OCI-LY7 (cell line): ENCODE measurements around the gene CCL22. TPM values are rescaled to one million over a fixed set of nuclear protein-coding genes. Genes with fewer than 3 reads are reported as not detected.

Experiments
- BruUV-seq: library from RNA; stranded (reverse); fragments of 400-500 nt; replicated peaks from 2 replicates; lab custom pipeline; 2021; lab: Mats Ljungman, UMichigan
- CTCF ChIA-PET: fragments of 300-600 bp; sonication (Branson Sonifier 250); formaldehyde crosslinking; loops from one replicate; lab custom pipeline; 2022; ENCODE audit warnings: antibody characterized with exemption; ENCODE audit not compliant: unreplicated experiment; lab: Charles Lee
- POLR2A ChIA-PET: fragments of 300-600 bp; sonication (Branson Sonifier 250); formaldehyde crosslinking; loops from one replicate; lab custom pipeline; 2022; ENCODE audit warnings: antibody characterized with exemption; lab: Charles Lee
- DNase-seq: peaks from one replicate; pipeline ENCODE4 v3.0.0-alpha.2; 2015; ENCODE audit warnings: low spot score
- H2AFZ ChIP-seq: fragments of 200-600 bp; sonication (generic), shearing (Covaris generic); 2 replicates; pipeline ENCODE4 v1.6.1; 2014; ENCODE audit warnings: mild to moderate bottlenecking, antibody characterized with exemption, low read length, moderate library complexity
- H3K27ac ChIP-seq: fragments of 200-600 bp; sonication (generic); 2 replicates; pipeline ENCODE4 v1.5.1; 2014; ENCODE audit warnings: mixed run types, low read depth, mild to moderate bottlenecking, moderate library complexity, low read length, inconsistent platforms; ENCODE audit not compliant: poor library complexity, severe bottlenecking
- H3K36me3 ChIP-seq: fragments of 200-600 bp; sonication (generic); 2 replicates; pipeline ENCODE4 v1.6.1; 2014; ENCODE audit warnings: mild to moderate bottlenecking, antibody characterized with exemption, low read length, moderate library complexity, mixed read lengths; ENCODE audit not compliant: insufficient read depth
- H3K4me1 ChIP-seq: fragments of 200-600 bp; sonication (generic); 2 replicates; pipeline ENCODE4 v1.5.1; 2014; ENCODE audit warnings: mild to moderate bottlenecking, low read length; ENCODE audit not compliant: insufficient read depth, poor library complexity, severe bottlenecking
- H3K4me2 ChIP-seq: fragments of 200-600 bp; sonication (generic); 2 replicates; pipeline ENCODE4 v1.6.1; 2014; ENCODE audit warnings: mild to moderate bottlenecking, low read length
- H3K4me3 ChIP-seq: fragments of 200-600 bp; sonication (generic); 2 replicates; pipeline ENCODE4 v1.5.1; 2014; ENCODE audit warnings: mild to moderate bottlenecking, low read depth, low read length; ENCODE audit not compliant: poor library complexity, severe bottlenecking
- H3K79me2 ChIP-seq: fragments of 200-600 bp; sonication (generic); 2 replicates; pipeline ENCODE4 v1.6.1; 2016; ENCODE audit warnings: low read depth, mild to moderate bottlenecking, low read length, moderate library complexity, mixed read lengths; ENCODE audit not compliant: insufficient read depth
- H3K9me2 ChIP-seq: fragments of 200-600 bp; sonication (generic); 2 replicates; pipeline ENCODE4 v1.6.1; 2016; ENCODE audit warnings: mild to moderate bottlenecking, low read length, mixed read lengths; ENCODE audit not compliant: insufficient read depth
- H3K9me3 ChIP-seq: fragments of 200-600 bp; sonication (generic); 2 replicates; pipeline ENCODE4 v1.6.1; 2014; ENCODE audit warnings: mild to moderate bottlenecking, mixed run types, low read length, mixed read lengths
- H4K20me1 ChIP-seq: fragments of 200-600 bp; sonication (generic); 2 replicates; pipeline ENCODE4 v1.6.1; 2014; ENCODE audit warnings: mild to moderate bottlenecking, antibody characterized with exemption, low read length, moderate library complexity, mixed read lengths; ENCODE audit not compliant: insufficient read depth
- EZH2phosphoT487 ChIP-seq: fragments of 200-600 bp; sonication (generic); IDR thresholded peaks from 2 replicates; pipeline ENCODE4 v1.6.1; 2018; ENCODE audit warnings: low read depth, borderline replicate concordance, mild to moderate bottlenecking, mixed run types, antibody characterized with exemption, low read length, moderate library complexity, mixed read lengths
- intact Hi-C: fragments of 100-400 bp; cut with micrococcal nuclease; formaldehyde crosslinking; loops from one replicate; pipeline ENCODE4 v1.10.0; 2022; ENCODE audit not compliant: unreplicated experiment
- total RNA-seq, 2 experiments: library from RNA; depleted of rRNA in 1 of 2; stranded (reverse); fragments of >200 nt in 1 of 2; shearing (Covaris generic) in 1 of 2; gene quantifications; 2 replicates each; pipeline ENCODE4 v1.2.3, GENCODE V29; 2014 to 2022
- TF ChIP-seq, protein P1 (sequence below): fragments of 200-600 bp; sonication (generic); conservative IDR thresholded peaks from 2 replicates; pipeline ENCODE4 v1.5.1; 2014; ENCODE audit warnings: mild to moderate bottlenecking, antibody characterized with exemption, low read length, moderate library complexity, mixed read lengths

CCL22 gene
- total RNA-seq, 2 experiments from 2014 or later, result not detected

- no peak overlapping the region for H3K27ac ChIP-seq
- no peaks in the 10 kb centered on the region for H4K20me1 ChIP-seq
- intact Hi-C loops, result no loop called here
- no peak overlapping the region for H3K4me3 ChIP-seq
- no peaks in the 10 kb centered on the region for H3K79me2 ChIP-seq
- no TSS peak for BruUV-seq
- no peaks in the 10 kb centered on the region for H3K9me2 ChIP-seq
- ChIA-PET CTCF (no interaction called here), POLR2A (no interaction called here)
- peaks cover 7% of the 10 kb centered on the region for H3K4me1 ChIP-seq
- H3K4me2 ChIP-seq, result no peak overlapping the region
- no peak overlapping the region for H2AFZ ChIP-seq
- no peaks in the 10 kb centered on the region for H3K9me3 ChIP-seq
- H3K36me3 ChIP-seq, result no peaks in the 10 kb centered on the region
- DNase-seq, result no peak
- TF ChIP-seq, protein P1, sequence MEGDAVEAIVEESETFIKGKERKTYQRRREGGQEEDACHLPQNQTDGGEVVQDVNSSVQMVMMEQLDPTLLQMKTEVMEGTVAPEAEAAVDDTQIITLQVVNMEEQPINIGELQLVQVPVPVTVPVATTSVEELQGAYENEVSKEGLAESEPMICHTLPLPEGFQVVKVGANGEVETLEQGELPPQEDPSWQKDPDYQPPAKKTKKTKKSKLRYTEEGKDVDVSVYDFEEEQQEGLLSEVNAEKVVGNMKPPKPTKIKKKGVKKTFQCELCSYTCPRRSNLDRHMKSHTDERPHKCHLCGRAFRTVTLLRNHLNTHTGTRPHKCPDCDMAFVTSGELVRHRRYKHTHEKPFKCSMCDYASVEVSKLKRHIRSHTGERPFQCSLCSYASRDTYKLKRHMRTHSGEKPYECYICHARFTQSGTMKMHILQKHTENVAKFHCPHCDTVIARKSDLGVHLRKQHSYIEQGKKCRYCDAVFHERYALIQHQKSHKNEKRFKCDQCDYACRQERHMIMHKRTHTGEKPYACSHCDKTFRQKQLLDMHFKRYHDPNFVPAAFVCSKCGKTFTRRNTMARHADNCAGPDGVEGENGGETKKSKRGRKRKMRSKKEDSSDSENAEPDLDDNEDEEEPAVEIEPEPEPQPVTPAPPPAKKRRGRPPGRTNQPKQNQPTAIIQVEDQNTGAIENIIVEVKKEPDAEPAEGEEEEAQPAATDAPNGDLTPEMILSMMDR, result no peak
- no peak for TF ChIP-seq EZH2phosphoT487
Observed at GRCh38 chr16:57316390-57317017, 42.1 kb upstream of the CCL22 start.

DNA sequence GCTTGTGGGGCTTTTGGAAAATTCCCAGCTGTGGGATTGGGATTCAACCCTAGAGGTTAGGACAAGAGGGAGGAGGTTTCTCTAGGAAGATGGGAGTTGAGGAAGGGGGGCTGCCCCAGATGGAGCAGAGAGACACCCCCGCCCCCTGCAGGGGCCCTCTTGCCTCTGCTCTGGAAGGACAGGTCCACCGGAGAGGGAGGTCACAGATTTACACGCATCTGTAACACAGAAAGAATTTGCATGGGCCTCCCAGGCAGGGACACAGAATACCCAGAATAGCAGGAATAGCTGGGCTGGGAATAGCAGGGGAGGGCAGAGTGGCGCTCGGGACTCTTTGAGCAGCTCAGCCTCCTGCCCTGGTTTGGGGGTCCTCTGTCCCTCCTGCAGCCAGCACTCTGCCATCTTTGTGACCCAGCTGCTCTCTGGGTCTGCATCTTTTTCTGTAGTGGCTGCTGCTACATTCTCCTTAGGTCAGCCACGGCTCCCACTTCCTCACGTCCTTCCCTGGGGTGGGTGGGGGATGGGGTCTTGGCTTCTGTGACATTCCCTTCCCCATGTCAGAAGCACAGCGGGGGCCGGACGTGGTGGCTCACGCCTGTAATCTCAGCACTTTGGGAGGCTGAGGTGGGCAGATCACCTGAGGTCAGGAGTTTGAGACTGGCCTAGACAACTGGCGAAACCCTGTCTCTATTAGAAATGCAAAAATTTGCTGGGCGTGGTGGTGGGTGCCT lies 40.2 kb upstream of the CCL22 start:
- TF ChIP-seq, protein P1, result no peak
- TF ChIP-seq EZH2phosphoT487, result no peak
- Histone ChIP-seq H3K4me1 (peaks cover 7% of the 10 kb centered on the region), H3K9me2 (no peaks in the 10 kb centered on the region), H2AFZ (no peak overlapping the region), H3K27ac (no peak overlapping the region), H4K20me1 (no peaks in the 10 kb centered on the region), H3K4me2 (no peak overlapping the region), H3K9me3 (no peaks in the 10 kb centered on the region), H3K36me3 (no peaks in the 10 kb centered on the region), H3K79me2 (no peaks in the 10 kb centered on the region), H3K4me3 (no peak overlapping the region)
- ChIA-PET CTCF (no interaction called here), POLR2A (no interaction called here)
- BruUV-seq, result no TSS peak
- DNase-seq, result no peak
- intact Hi-C loops, result no loop called here

DNA sequence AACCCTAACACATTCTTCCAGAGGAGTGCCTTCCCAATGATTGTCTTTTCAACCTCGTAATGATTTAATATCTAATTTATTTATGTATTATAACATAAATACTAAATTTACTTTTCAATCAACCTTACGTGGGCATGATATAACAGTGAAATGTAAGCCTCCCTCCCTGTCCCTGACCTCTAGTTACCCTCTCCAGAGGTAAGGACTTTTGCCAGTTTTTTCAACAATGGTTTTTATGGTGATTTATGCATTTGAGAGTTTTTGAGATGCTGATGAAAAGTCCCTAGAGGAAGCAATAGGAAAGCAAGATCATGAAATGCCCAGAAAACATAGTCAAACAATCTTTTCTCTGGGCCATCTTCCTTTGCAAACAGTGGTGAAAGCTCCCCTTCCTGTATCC lies 38.9 kb upstream of the CCL22 start:
- Histone ChIP-seq H3K9me2 (no peaks in the 10 kb centered on the region), H3K4me2 (no peak overlapping the region), H3K4me1 (peaks cover 2% of the 10 kb centered on the region), H2AFZ (no peak overlapping the region), H3K27ac (no peak overlapping the region), H3K9me3 (no peaks in the 10 kb centered on the region), H3K36me3 (no peaks in the 10 kb centered on the region), H4K20me1 (no peaks in the 10 kb centered on the region), H3K4me3 (no peak overlapping the region), H3K79me2 (no peaks in the 10 kb centered on the region)
- POLR2A ChIA-PET, result no interaction called here
- no peak for DNase-seq
- intact Hi-C loops, result no loop called here
- no peak for TF ChIP-seq EZH2phosphoT487
- TF ChIP-seq, protein P1, result no peak
- BruUV-seq, result no TSS peak
- CTCF ChIA-PET, result no interaction called here
